IPS DF 19.7 (cell line): ENCODE results near the gene CEP290.

Source experiments
- DNase-seq: peaks from one replicate; pipeline ENCODE4 v3.0.0-alpha.2; 2013; ENCODE audit warnings: low read depth, low spot score

CEP290 gene, protein sequence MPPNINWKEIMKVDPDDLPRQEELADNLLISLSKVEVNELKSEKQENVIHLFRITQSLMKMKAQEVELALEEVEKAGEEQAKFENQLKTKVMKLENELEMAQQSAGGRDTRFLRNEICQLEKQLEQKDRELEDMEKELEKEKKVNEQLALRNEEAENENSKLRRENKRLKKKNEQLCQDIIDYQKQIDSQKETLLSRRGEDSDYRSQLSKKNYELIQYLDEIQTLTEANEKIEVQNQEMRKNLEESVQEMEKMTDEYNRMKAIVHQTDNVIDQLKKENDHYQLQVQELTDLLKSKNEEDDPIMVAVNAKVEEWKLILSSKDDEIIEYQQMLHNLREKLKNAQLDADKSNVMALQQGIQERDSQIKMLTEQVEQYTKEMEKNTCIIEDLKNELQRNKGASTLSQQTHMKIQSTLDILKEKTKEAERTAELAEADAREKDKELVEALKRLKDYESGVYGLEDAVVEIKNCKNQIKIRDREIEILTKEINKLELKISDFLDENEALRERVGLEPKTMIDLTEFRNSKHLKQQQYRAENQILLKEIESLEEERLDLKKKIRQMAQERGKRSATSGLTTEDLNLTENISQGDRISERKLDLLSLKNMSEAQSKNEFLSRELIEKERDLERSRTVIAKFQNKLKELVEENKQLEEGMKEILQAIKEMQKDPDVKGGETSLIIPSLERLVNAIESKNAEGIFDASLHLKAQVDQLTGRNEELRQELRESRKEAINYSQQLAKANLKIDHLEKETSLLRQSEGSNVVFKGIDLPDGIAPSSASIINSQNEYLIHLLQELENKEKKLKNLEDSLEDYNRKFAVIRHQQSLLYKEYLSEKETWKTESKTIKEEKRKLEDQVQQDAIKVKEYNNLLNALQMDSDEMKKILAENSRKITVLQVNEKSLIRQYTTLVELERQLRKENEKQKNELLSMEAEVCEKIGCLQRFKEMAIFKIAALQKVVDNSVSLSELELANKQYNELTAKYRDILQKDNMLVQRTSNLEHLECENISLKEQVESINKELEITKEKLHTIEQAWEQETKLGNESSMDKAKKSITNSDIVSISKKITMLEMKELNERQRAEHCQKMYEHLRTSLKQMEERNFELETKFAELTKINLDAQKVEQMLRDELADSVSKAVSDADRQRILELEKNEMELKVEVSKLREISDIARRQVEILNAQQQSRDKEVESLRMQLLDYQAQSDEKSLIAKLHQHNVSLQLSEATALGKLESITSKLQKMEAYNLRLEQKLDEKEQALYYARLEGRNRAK (N-terminal part only)

DNA sequence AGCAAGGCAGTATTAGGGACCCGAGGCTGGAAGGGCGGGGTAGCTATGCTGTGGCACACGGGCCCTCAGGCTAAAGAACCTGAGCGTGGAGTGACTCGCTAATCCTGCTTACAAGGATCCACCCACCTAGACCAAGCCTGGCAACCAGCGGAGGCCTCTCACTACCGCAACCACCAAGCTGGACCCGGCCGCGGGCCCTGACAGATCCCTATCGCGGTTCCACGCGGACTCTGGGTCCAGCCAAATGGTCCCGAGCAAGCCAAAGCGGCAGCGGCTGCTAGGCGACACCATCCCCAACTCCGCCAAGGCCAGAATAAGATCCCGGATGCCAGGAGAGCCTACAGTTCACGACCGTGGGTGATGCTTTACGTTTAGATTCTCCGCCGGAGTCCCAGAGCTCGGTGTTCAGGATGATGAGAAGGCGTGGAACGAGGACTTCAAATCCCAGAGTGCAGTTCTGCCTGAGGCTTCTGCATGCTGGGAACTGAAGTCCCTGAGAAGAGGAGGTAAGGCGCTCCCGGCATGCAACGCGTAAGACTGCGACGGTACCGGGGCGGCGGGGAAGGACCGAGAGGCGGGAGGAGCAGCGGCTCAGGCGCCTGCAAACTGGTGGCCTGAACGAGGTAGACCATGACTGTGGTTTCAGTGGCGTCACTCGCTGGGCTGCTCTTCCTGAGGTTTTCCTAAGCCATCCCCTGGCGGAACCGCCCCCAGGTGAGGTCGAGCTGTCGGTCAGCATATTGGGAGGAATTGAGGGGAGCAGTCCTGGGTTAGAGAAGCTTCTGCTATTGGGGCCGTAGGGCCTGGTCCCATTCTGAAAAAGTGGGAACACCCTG, at the start of gene CEP290, which contains the start of gene TMTC3:
Gene CEP290 (minus strand): TSS at position 315 of the 836 bp plus-strand sequence. CDS start 781 bp downstream, outside the sequence.
Gene TMTC3 (plus strand): TSS at position 534 of the 836 bp plus-strand sequence. CDS start 6,009 bp downstream, outside the sequence.
- peak; percentile 100 for DNase-seq

DNA sequence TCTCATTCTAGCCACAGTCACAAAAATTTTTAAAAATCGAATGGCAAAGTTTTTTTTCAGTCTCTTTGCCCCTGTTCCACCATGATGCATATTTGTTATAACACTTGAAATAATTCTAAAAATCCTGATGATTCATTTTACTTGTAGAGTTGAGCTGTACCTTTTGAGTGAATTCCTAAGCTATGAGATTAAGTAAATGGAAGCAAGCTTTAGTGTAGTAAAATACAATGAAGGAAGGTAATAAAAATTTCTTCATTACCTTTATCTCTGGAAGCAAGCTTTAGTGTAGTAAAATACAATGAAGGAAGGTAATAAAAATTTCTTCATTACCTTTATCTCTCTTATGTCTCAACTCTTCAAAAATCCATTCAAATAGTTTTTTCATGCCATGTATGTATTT, 46.3 kb upstream of the CEP290 start:
- DNase-seq = no peak

DNA sequence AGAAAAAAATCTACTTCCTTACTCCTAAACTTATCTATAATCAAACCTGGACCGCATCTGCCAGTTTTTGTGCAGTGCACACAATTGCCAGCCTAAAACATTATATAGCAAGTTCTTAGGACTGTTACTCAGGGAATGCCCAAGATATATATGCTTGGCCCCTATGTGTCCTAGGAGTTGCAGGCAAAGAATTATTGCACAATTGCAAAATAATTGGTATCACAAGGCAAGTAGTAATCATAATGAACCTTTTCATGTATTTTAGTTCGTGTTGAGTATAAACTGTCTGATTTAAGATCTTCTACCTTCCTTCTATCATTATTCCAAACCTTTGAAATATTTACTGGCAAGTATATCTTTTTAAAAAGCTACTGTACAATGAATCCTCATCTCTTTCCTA, 45.7 kb upstream of the CEP290 start:
- no peak for DNase-seq

DNA sequence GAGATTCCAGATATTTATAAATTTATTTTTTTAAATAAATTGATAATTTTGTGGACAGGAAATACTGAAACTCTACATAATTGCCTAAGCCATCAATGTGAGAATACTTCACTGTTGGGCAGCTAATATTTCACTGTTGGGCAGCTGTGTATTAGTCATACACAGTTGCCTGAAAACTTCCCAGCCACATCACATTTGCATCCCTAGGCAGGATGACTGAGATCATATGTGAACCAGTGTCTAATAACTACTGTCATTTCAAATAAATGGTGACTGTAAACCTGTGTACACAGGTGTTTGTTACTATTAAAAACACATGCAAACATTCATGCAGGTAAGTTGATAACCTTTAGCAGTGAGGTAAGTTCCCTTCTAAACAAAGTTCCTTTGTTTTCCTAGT, 44.1 kb upstream of the CEP290 start:
- no peak for DNase-seq

DNA sequence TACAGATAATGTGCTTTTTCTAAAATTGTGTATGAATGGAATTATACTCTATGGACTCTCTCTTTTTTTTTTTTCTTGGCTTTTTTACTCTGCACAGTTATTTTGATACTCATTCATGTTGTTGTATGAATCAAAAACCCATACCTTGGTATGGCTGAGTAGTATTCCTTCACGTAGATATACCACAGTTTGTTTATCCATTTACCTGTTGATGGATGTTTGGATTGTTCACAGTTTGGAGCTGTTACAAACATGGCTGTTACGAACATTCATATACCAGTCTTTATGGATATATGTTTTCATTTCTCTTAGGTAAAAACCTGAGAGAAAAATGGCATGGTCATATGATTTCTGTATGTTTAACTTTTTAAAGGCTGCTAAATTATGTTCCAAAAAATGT, 43.4 kb upstream of the CEP290 start:
- no peak for DNase-seq

DNA sequence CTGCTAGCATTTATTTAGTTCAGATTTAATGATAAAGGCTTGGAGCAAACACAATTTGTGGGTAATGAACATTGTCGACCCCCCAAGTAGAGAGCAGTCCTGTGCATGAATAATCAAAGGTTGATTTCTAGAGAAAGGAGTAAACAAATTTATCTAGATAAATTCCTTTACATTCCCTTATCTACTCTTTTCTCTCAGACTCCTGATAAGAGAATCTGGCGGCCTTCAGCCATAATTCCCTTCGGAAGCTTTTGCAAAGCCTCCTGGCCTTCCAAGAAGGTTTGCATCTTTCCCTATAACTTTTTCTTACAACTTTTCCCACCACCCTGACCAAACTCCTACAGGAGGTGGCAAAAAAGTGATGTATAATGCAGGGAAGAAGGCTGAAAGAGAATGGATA, 42.3 kb upstream of the CEP290 start:
- DNase-seq = no peak

DNA sequence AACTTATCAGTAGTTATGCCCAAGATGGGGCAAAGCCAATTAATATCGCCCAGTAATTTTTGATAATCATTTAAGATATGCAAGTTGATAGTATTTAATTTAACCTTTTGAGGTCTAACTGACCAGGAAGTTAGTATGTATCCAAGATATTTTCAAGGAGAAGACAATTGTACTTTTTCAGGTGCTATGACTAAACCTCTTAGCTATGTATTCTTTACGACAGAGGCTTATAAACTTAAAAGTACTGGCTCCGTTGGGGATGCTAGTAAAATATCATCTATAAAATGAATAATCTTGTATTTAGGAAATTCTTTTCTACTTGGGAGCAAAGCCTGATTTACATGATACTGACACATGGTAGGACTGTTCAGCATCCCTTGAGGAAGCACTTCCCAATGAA, 40.5 kb upstream of the CEP290 start:
- no peak for DNase-seq

DNA sequence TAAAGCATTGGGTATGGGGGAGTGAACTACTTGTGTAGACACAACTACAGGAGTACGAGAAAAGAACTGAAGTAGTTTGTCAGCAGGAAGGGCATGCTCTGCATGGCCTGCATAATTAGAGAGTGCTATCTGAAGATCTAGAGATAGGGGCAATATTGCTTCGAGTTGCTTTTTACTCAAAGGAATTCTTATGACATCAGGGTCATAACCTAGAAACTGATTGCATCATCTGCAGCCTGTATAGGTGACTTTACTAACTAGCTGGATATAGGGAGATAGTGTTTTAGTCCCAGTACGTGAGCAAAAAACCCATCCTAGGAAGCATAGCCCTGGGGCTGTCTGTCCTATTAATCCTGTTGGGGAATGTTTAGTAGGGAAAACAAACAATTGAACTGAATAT, 40.0 kb upstream of the CEP290 start:
- no peak for DNase-seq

DNA sequence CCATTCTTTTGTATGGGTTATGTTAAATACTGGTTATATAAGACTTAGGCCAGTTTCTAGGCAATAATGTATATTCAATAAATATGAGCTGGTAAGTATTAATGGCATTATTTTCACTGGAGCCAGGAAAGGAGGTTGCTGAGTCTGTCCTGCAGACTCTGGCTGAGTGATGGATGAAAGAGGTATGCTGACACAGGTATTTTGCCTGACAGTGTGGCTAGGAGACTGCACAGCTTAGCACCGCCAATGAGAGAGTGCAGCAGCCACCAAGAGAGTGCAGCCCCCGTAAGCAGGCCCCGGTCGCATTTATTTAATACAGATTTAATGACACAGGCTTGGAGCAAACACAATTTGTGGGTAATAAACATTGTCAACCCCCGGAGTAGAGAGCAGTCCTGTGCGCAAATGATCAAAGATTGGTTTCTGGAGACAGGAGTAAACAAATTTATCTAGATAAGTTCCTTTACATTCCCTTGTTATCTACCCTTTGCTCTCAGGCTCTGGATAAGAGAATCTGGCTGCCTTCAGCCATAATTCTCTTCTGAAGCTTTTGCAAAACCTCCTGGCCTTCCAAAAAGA, 37.6 kb upstream of the CEP290 start:
- no peak for DNase-seq

DNA sequence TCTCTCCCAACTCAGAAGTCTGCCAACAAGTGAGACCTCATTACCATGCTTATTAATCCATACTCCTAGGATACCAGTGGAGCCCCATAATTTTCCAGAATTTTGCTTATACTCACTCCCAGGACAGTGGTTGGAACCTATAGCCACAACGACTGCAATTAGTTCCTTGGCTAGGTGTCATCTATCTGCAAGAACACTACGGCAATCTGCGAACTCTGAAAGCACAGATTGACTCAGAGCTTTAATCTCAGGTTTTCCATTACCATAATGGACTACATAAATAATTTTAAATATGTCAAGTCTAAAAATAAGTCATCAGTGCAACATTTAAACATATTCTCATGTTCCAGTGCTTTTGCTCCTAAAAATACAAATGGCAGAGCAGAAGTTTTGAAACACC, 33.7 kb upstream of the CEP290 start:
- no peak for DNase-seq

DNA sequence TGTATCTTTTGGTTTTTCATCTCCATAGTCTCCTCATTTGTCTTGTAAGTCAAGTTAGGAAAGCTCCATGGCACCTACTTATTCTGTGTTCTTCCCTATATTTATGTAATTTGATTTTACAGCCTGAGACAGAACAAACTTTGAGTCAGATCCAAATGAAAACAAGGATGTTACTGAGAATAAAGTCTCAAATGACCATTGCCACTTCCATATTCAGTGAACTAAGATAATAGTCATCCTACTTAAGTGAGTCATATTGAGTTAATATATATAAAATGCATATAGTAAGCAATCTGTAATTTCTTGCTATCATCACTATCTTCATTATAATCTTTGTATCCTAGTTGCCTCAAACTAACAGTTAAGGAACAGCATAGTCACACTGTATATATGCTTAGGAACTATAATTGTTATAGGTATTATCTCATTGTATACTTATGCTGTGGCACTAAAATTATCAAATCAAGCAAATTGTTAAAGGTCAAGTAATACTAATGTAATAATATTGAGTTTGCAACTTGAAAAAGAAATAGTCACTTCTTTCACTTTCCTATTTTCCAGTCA, 31.0 kb upstream of the CEP290 start:
- no peak for DNase-seq

DNA sequence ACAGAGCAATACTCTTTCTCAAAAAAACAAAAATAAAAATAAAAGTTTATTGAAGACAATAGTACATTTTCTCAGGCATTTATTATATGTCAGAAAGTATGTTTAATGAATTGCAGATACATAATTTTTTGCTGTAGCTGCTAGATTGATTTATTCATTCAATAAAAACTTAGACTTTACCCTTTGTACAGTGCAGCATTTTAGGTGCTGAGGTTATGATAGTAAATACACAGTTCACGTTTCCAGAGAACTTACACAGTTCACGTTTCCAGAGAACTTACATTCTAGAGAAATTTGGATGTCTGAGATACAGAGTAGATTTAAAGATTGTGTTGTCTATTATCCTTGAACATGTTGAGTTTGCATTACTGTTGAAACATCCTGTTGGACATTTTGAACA, 25.5 kb upstream of the CEP290 start:
- DNase-seq = no peak

DNA sequence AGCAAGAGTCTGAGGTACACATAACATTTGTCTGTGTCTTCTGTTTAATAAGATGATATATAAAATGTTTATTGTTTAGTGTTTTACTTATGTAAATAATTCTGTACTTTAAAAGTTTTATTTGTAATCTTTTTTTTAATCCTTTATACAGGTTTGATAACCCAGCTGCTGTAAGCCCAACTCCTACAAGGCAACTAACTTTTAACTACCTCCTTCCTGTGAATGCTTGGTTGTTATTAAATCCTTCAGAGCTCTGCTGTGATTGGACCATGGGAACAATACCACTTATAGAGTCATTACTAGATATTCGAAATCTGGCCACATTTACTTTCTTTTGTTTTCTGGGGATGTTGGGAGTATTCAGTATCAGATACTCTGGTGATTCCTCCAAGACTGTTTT, 24.3 kb upstream of the CEP290 start:
- DNase-seq = no peak

DNA sequence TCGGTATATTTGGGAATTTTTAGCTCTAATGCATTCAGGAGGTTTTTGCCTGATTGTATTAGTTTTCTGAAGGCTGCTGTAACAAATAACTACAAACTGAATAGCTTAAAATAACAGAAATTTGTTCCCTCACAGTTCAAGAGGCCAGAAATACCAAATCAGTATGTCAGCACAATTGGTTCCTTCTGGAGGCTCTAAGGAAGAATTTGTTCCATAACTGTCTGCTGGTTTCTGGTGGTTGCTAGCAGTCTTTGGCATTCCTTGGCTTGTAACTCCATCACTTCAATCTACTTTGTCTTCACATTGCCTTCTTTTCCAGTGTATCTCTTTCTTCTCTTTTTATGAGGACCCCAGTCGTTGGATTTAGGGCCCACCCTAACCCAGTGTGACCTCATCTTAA, 21.5 kb upstream of the CEP290 start:
- no peak for DNase-seq

DNA sequence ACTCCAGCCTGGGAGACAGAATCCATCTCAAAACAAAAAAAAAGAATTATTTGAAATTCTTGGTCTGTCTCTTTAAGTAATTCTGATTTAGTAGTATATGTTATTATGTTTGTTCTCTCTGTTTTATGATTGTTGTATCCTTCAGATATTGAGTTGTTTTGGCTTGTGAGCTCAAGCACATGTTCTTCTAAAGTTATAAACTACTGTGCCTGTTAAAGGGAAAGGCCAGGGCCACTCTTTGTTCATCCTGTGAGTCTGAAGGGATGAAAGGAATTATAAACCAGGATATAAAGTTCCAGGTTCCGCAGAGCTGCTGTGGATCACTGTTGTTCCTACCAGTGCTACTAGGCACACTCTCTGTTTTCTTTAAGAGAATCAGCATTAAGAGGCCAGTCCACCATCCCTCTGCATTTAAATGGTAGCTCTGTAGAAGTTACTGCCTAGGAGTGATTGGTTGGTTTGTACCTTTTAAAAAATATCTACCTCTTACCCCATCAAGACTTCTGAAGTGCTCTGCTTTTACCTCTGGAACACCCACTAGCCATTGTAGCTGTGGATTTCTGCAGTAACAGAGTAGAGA, 14.3 kb upstream of the CEP290 start:
- no peak for DNase-seq

DNA sequence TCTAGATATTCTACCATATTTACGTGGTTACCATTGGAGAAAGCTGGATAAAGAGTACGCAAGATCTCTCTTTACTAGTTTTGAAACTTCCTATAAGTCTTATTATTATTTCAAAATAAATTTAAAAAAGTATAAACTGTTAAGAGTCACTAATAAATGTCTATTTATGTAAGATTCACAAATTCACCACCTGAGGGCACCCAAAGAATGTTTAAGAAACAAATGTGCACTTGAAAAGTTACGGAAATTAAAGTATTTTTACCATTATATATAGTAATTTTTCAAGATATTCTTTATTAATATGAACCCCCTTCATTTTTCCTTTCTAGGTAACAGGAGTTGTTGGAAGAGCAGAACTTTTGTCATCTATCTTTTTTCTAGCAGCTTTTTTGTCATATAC, 12.1 kb upstream of the CEP290 start:
- no peak for DNase-seq

DNA sequence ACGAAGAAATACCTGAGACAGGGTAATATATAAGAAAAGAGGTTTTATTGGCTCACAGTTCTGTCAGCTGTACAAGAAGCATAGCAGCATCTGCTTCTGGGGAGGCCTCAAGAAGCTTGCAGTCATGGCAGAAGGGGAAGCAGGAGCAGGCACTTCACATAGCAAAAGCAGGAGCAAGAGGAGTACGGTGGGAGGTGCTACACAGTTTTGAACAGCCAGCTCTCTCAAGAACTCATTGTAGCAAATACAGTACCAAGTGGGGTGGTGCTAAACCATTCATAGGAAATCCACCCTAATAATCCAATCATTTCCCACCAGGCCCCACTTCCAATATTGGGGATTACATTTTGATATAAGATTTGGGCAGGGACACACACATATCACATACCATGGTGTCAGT, 8.2 kb upstream of the CEP290 start:
- no peak for DNase-seq

DNA sequence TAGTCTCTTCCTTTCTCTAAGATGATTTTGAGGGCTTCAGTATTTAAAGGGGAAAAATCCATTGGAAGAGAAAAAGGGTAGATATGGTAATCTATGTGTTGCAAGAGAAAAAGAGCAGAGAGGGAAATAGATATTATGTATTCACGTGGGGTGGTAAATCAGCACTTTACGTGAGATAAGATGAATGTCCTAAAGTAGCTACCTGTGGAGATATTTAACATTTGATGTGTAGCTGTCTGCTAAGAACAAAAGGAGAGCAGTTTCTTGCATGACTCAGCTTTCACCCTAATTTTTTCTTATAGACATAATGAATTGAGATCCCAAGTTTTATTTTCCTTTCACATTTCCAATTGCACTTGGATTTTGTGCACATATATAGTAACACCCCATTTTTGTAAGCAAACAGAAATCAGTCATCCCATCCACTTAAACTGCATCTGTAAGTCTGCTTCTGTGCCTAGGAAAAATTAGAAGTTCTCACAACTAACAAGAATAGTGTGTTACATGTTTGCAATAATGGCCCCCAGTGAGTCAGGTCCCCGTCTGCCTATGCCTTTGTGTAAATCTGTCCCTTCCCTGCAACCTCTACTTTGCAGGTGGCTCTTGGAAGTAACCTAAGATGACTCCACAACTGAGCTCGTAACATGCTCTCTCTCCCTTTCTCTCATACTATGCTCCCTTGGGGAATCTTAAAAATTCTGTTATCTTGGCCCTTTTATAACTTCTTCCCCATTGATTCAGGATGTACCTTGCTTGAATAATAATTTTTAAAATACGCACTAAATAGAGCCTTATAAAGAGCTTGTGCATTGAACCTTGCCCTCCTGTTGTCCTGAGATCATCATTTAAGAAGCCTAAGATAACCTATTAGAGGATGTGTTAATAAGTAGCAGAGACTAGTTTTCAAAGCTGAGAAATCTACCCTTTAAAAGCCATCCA, 3.9 kb upstream of the CEP290 start:
- no peak for DNase-seq
